Fibroblast of the conjunctiva (primary cell): ENCODE measurements around the gene UBD.

ENCODE experiments used
- DNase-seq: peaks from one replicate; pipeline ENCODE4 v3.0.0-alpha.2; 2010; ENCODE audit warnings: low read depth

Gene UBD

GRCh38 chr6:29561091-29561490 is 1.6 kb upstream of the UBD start:
- no peak for DNase-seq

GRCh38 chr6:29558439-29559079 is 973 bp downstream of the UBD start:
- no peak for DNase-seq

- DNase-seq, result no peak
Observed at GRCh38 chr6:29557320-29557719, 2.2 kb downstream of the UBD start.

DNA sequence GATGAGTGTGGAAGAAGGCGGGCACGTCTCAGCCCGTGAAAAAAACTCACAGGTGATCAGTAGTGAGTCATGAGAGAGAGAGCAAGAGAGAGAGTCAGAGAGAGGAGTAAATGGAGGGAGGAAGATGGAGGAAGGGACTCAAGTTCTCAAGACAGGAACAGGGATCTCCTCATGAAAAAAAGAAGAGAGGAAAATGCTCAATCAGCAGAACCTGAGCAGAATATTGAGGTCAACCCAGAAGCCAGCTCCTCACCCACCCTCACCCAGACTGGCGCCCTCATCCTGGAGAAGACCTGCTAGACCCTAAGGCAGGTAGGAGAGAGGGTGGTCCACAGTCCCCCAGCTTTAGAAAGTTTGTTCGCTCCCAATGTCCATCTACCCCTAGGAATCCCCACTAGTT is 4.8 kb downstream of the UBD start:
- DNase-seq, result no peak

- DNase-seq, result peak; percentile 8
Observed at GRCh38 chr6:29553268-29554057, 6.1 kb downstream of the UBD start.

GRCh38 chr6:29552512-29553051 is 7.0 kb downstream of the UBD start:
- peak; percentile 40 for DNase-seq

DNA sequence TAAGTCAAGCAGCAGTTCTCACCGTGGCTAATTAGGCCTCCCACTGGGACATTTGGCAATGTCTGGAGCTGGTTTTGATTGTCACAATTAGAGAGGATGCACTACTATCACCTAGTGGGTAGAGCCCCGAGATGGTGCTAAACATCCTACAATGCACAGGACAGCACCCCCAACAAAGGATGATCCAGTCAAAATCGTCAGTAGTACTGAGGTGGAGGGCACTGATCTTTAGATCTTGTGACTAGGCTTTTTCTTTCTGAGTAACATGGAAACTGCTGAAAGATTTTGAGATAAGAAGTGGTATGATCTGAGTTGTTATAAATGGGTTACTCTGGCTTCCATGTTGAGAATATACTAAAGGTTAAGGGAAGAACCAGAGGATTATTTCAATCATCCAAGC is 12.0 kb downstream of the UBD start:
- DNase-seq, result no peak

GRCh38 chr6:29537714-29538403 is 21.7 kb downstream of the UBD start:
- DNase-seq, result no peak

GRCh38 chr6:29532320-29532951 is 27.1 kb downstream of the UBD start:
- DNase-seq, result no peak

- no peak for DNase-seq
Observed at GRCh38 chr6:29531668-29532067, 27.9 kb downstream of the UBD start.

GRCh38 chr6:29530671-29531310 is 28.7 kb downstream of the UBD start:
- no peak for DNase-seq

- DNase-seq, result no peak
Observed at GRCh38 chr6:29529956-29530355, 29.6 kb downstream of the UBD start.

DNA sequence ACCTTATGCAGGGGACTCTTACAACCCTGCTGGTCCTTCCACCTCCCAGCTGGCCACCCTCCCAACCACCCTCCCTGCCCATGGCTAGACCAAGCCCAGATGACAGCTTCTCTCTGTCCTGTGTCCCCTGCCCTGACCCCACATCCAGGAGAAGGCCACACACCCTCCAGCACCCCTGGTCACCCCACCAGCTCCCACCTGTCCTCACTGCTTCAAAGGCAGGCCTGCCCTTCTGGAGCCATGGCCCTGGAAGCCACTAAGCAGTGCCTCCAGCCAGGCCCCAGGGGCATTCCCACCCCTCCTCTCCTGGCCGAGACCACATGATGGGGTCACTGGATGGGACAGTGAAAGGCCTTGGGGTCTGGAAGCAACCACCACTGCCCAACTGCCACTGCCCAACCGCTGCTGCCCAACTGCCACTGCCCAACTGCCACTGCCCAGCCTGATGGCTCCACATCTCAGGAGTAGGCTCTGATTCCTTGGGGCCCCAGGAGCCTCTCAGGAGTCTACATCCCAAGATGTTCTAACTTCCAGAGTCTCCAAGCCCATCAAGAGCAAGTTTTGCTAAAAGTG is 30.5 kb downstream of the UBD start:
- DNase-seq, result no peak

GRCh38 chr6:29528300-29528931 is 31.1 kb downstream of the UBD start:
- DNase-seq, result no peak

GRCh38 chr6:29527564-29527963 is 32.0 kb downstream of the UBD start:
- DNase-seq, result no peak

DNA sequence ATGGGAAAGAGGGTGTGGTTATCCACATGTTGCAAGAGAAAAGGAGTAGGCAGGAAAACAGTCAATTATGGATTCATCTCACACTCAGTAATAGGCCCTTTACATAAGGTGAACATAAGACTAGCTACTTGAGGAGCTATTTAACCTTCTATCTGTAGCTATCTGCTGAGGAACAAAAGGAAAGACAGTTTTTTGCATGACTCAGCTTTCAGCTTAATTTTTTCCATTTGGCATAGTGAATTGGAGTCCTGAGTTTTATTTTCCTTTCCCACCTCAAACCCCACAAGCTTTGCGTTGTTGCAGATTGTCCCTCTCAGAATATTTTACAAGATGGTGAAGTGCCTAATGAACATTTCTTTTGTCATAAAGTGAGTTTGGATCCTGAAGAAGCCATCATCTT is 32.4 kb downstream of the UBD start:
- DNase-seq, result no peak

- no peak for DNase-seq
Observed at GRCh38 chr6:29525311-29525639, 34.3 kb downstream of the UBD start.

DNA sequence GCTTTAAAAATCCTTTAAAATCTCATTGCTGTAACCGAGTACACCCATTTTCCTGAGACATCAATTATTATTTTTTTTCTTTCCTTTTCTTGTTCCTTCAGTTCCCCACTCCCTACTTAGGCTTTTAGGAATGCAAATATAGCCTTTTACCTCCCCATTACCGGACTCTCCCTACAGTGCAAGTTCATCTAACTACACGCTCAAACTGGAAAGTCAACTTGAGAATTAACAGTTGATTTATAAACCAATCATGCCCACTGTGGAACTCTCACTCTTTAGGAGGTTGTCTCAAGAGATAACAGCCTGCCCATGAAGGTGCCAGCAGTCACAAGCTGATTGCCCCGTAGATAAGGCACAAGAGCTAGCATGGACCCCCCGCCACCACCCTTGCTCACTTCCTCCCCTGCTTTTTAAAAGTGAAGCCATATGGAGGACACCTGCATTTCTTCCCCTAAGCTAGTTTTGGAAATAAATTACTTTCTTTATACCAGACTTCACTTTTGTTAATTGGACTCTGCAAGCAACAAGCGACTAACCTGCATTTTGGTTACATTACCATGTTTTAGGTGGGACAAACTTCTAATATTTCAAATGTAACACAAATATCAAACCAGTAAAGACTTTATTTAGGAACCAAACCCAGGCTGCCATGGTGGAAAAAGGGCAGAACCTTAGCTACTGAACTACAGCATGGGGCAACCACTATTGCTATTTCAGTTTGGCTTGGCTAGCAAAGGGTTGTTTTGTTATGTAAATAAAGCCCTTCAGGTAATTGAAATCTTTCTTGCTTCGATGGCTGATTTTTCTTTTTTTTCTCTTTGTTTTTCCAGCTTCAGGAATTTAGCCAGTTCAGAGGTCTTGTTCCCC is 34.9 kb downstream of the UBD start:
- no peak for DNase-seq

DNA sequence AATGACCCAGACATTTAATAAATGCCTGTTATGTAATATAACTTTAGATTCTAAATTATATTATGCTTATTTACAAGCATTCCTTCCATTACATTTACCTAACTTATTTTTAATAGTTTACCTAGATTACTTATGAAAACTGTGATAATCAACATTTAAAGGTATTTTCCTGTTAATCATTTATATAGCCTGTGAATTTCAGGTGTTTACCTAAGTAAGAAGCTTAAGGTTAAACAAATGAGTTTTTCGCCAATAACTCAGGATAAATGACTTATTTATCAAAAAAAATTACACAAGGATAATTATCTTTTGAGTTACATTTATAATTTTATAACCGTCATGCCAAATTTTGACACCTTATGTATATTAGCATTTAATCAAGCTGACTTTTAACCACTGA is 35.5 kb downstream of the UBD start:
- DNase-seq, result no peak

- no peak for DNase-seq
Observed at GRCh38 chr6:29522227-29522626, 37.3 kb downstream of the UBD start.
